PFSK-1 (cell line): Measurements from ENCODE around the gene RPGR.

Experiments used
- FOXP2 ChIP-seq: optimal IDR thresholded peaks from 2 replicates; pipeline ENCODE3; 2011; ENCODE audit warnings: borderline replicate concordance, control low read depth, inconsistent platforms; ENCODE audit not compliant: insufficient read depth; ENCODE audit errors: extremely low read length, extremely low read depth
- POLR2AphosphoS5 ChIP-seq: IDR thresholded peaks from 2 replicates; pipeline ENCODE4 v1.6.1; 2012; ENCODE audit warnings: low read depth, mild to moderate bottlenecking, control low read depth, low read length, moderate library complexity
- REST ChIP-seq, 2 experiments: IDR thresholded peaks; 2 replicates each; pipeline versions ENCODE4 v1.6.1 to v1.8.0; 2011 to 2012; ENCODE audit warnings: low read depth in 2 of 2, low read length in 2 of 2, control low read depth in 1 of 2, inconsistent platforms in 1 of 2, mild to moderate bottlenecking in 1 of 2, moderate library complexity in 1 of 2; ENCODE audit not compliant: insufficient read depth in 1 of 2
- SIN3A ChIP-seq: IDR thresholded peaks from 2 replicates; pipeline ENCODE4 v1.6.1; 2012; ENCODE audit warnings: mild to moderate bottlenecking, low read length, moderate library complexity, borderline replicate concordance; ENCODE audit not compliant: insufficient read depth
- TAF1 ChIP-seq: IDR thresholded peaks from 2 replicates; pipeline ENCODE4 v1.6.1; 2012; ENCODE audit warnings: low read length, control low read depth, borderline replicate concordance; ENCODE audit not compliant: insufficient read depth

The RPGR gene

GRCh38 chrX:38342853-38343778 is 15.8 kb upstream of the RPGR start:
- TF ChIP-seq POLR2AphosphoS5 (no peak), SIN3A (no peak), REST (IDR thresholded peaks at IDR 0.05; ENCODE audit: insufficient read depth in 1 of 2, low read depth in 2 of 2, low read length in 2 of 2) (no peak), TAF1 (no peak), FOXP2 (no peak)

- TF ChIP-seq FOXP2 (no peak), POLR2AphosphoS5 (no peak), SIN3A (no peak), TAF1 (no peak), REST (IDR thresholded peaks at IDR 0.05; ENCODE audit: insufficient read depth in 1 of 2, low read depth in 2 of 2, low read length in 2 of 2) (no peak)
Observed at GRCh38 chrX:38341442-38341841, 14.1 kb upstream of the RPGR start.

- TF ChIP-seq REST (IDR thresholded peaks at IDR 0.05; ENCODE audit: insufficient read depth in 1 of 2, low read depth in 2 of 2, low read length in 2 of 2) (no peak), POLR2AphosphoS5 (no peak), TAF1 (no peak), SIN3A (no peak), FOXP2 (no peak)
Observed at GRCh38 chrX:38336538-38337240, 9.4 kb upstream of the RPGR start.

- TF ChIP-seq REST (IDR thresholded peaks at IDR 0.05; ENCODE audit: insufficient read depth in 1 of 2, low read depth in 2 of 2, low read length in 2 of 2) (no peak), SIN3A (no peak), POLR2AphosphoS5 (no peak), FOXP2 (no peak), TAF1 (no peak)
Observed at GRCh38 chrX:38335382-38335781, 8.1 kb upstream of the RPGR start.
